ENCODE measurements around the gene CALD1.

CALD1 gene

GRCh38 chr7:134894928-134895327 lies 115.5 kb downstream of the CALD1 start:
- Histone ChIP-seq H3K4me3 (ENCODE audit: insufficient read depth, low read length, poor library complexity, severe bottlenecking) (no peak overlapping the region), H3K9me2 (replicated peaks; ENCODE audit: insufficient read depth, low read length) (no peaks in the 10 kb centered on the region), H3K4me2 (ENCODE audit: low read depth, low read length, poor library complexity, severe bottlenecking) (no peak overlapping the region), H3F3A (ENCODE audit: insufficient read depth) (no peaks in the 10 kb centered on the region), H3K27me3 (ENCODE audit: low read length) (no peaks in the 10 kb centered on the region), H3K36me3 (ENCODE audit: low read length) (no peaks in the 10 kb centered on the region), H3K79me2 (ENCODE audit: insufficient read depth, low read length) (no peaks in the 10 kb centered on the region), H4K20me1 (ENCODE audit: low read depth, low read length) (no peaks in the 10 kb centered on the region), H3K27ac (ENCODE audit: low read depth, low read length) (no peak overlapping the region), H3K9ac (ENCODE audit: low read length) (no peak overlapping the region), H2AFZ (ENCODE audit: low read depth, low read length, severe bottlenecking) (no peak overlapping the region), H3K9me3 (ENCODE audit: insufficient read depth, low read length) (peaks cover 11% of the 10 kb centered on the region; the same call in 1 of the 2 replicates)
- TF ChIP-seq CTCF (IDR thresholded peaks at IDR 0.05; ENCODE audit: insufficient read depth, low read length, poor library complexity, severe bottlenecking) (no peak), EZH2phosphoT487 (conservative IDR thresholded peaks at IDR 0.05; ENCODE audit: low read length) (no peak)

- H3K27ac ChIP-seq (ENCODE audit: low read depth, low read length), result no peak overlapping the region
- H3K4me2 ChIP-seq (ENCODE audit: low read depth, low read length, poor library complexity, severe bottlenecking), result no peak overlapping the region
- H3K27me3 ChIP-seq (ENCODE audit: low read length), result no peaks in the 10 kb centered on the region
- no peaks in the 10 kb centered on the region for H3K36me3 ChIP-seq (ENCODE audit: low read length)
- no peaks in the 10 kb centered on the region for H4K20me1 ChIP-seq (ENCODE audit: low read depth, low read length)
- H3K9ac ChIP-seq (ENCODE audit: low read length), result no peak overlapping the region
- no peak for TF ChIP-seq CTCF (IDR thresholded peaks at IDR 0.05; ENCODE audit: insufficient read depth, low read length, poor library complexity, severe bottlenecking)
- no peak for TF ChIP-seq EZH2phosphoT487 (conservative IDR thresholded peaks at IDR 0.05; ENCODE audit: low read length)
- no peak overlapping the region for H3K4me3 ChIP-seq (ENCODE audit: insufficient read depth, low read length, poor library complexity, severe bottlenecking)
- H3K79me2 ChIP-seq (ENCODE audit: insufficient read depth, low read length), result no peaks in the 10 kb centered on the region
- H3K9me2 ChIP-seq (replicated peaks; ENCODE audit: insufficient read depth, low read length), result no peaks in the 10 kb centered on the region
- H2AFZ ChIP-seq (ENCODE audit: low read depth, low read length, severe bottlenecking), result no peak overlapping the region
- peaks cover 11% of the 10 kb centered on the region; the same call in 1 of the 2 replicates for H3K9me3 ChIP-seq (ENCODE audit: insufficient read depth, low read length)
- no peaks in the 10 kb centered on the region for H3F3A ChIP-seq (ENCODE audit: insufficient read depth)
Observed at GRCh38 chr7:134896073-134896472, 116.6 kb downstream of the CALD1 start.

- H3K27ac ChIP-seq (ENCODE audit: low read depth, low read length), result no peak overlapping the region
- H4K20me1 ChIP-seq (ENCODE audit: low read depth, low read length), result no peaks in the 10 kb centered on the region
- H3K36me3 ChIP-seq (ENCODE audit: low read length), result no peaks in the 10 kb centered on the region
- no peak overlapping the region for H2AFZ ChIP-seq (ENCODE audit: low read depth, low read length, severe bottlenecking)
- TF ChIP-seq CTCF (IDR thresholded peaks at IDR 0.05; ENCODE audit: insufficient read depth, low read length, poor library complexity, severe bottlenecking), result no peak
- no peak for TF ChIP-seq EZH2phosphoT487 (conservative IDR thresholded peaks at IDR 0.05; ENCODE audit: low read length)
- no peaks in the 10 kb centered on the region for H3F3A ChIP-seq (ENCODE audit: insufficient read depth)
- H3K9me3 ChIP-seq (ENCODE audit: insufficient read depth, low read length), result peaks cover 11% of the 10 kb centered on the region; the same call in 1 of the 2 replicates
- H3K4me3 ChIP-seq (ENCODE audit: insufficient read depth, low read length, poor library complexity, severe bottlenecking), result no peak overlapping the region
- H3K4me2 ChIP-seq (ENCODE audit: low read depth, low read length, poor library complexity, severe bottlenecking), result no peak overlapping the region
- no peak overlapping the region for H3K9ac ChIP-seq (ENCODE audit: low read length)
- H3K27me3 ChIP-seq (ENCODE audit: low read length), result no peaks in the 10 kb centered on the region
- no peaks in the 10 kb centered on the region for H3K79me2 ChIP-seq (ENCODE audit: insufficient read depth, low read length)
- H3K9me2 ChIP-seq (replicated peaks; ENCODE audit: insufficient read depth, low read length), result no peaks in the 10 kb centered on the region
Observed at GRCh38 chr7:134897936-134898335, 118.5 kb downstream of the CALD1 start.

Measured in SU-DHL-6 (cell line).